Tibial artery (tissue), 4 donors: Measurements from ENCODE around the gene SFMBT2.

Source experiments
- DNase-seq, 2 donors: peaks; one replicate each; pipeline ENCODE4 v3.0.0-alpha.2; 2019
- H3K27ac ChIP-seq, 2 donors: fragments of 200-600 bp; sonication (generic) in 1 of 2; 1 replicate in 1 of 2; 2 replicates in 1 of 2; pipeline ENCODE4 v1.5.1; 2018 to 2019; ENCODE audit warnings: mild to moderate bottlenecking in 1 of 2
- H3K27me3 ChIP-seq, 2 donors: fragments of 200-600 bp; sonication (generic) in 1 of 2; one replicate each; pipeline versions ENCODE4 v1.5.1 to v1.6.0; 2016 to 2019
- H3K36me3 ChIP-seq, 3 donors: fragments of 200-600 bp; sonication (generic) in 2 of 3; one replicate each; pipeline ENCODE4 v1.5.1; 2016 to 2019; ENCODE audit warnings: mild to moderate bottlenecking in 2 of 3
- H3K4me1 ChIP-seq, 4 donors: fragments of 200-600 bp; sonication (generic) in 2 of 4; 1 replicate in 3 of 4; 2 replicates in 1 of 4; pipeline ENCODE4 v1.5.1; 2016 to 2019
- H3K4me3 ChIP-seq, 2 donors: fragments of 200-600 bp; sonication (generic) in 1 of 2; 1 replicate in 1 of 2; 2 replicates in 1 of 2; pipeline ENCODE4 v1.5.1; 2018 to 2019; ENCODE audit warnings: mild to moderate bottlenecking in 2 of 2
- H3K9me3 ChIP-seq, 3 donors: fragments of 200-600 bp; sonication (generic) in 1 of 3; one replicate each; pipeline ENCODE4 v1.5.1; 2016 to 2019
- intact Hi-C: fragments of 100-400 bp; cut with DNase I; formaldehyde crosslinking; loops from one replicate; pipeline ENCODE4 v1.15.0; 2023; ENCODE audit warnings: low total_unique reads
- TF ChIP-seq, protein P1 (sequence below), 2 experiments: fragments of 200-600 bp in 1 of 2; fragments of 450-650 bp in 1 of 2; IDR thresholded peaks; one replicate each; pipeline ENCODE4 v1.5.1; 2017 to 2019; ENCODE audit warnings: antibody characterized with exemption in 2 of 2, mild to moderate bottlenecking in 1 of 2, moderate library complexity in 1 of 2

The SFMBT2 gene

DNA sequence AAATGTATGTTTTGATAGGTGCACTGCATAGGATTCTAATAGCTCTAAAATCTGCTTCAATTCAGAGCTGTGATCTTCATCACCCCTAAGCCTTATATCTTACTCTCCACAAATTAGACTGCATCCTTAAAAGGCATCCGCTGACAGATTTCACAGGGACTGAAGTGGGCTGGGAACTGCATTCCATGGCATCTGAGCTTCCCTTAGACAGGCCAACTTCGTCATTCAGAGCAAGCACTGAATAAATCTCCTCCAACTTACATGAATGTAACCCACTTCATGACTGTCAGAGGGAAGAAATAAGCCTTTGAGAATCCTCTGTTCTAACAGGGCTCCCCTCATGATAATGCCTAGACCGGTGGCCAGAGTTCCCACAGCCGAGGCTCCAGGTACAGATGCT is 71.3 kb downstream of the SFMBT2 start:
- no peaks in the 10 kb centered on the region for H3K4me1 ChIP-seq
- no peak overlapping the region for H3K4me3 ChIP-seq
- H3K9me3 ChIP-seq = no peaks in the 10 kb centered on the region
- no peaks in the 10 kb centered on the region for H3K27me3 ChIP-seq
- no peak for DNase-seq
- intact Hi-C loops = no loop called here
- H3K27ac ChIP-seq = no peak overlapping the region
- H3K36me3 ChIP-seq = no peaks in the 10 kb centered on the region
- TF ChIP-seq, protein P1, sequence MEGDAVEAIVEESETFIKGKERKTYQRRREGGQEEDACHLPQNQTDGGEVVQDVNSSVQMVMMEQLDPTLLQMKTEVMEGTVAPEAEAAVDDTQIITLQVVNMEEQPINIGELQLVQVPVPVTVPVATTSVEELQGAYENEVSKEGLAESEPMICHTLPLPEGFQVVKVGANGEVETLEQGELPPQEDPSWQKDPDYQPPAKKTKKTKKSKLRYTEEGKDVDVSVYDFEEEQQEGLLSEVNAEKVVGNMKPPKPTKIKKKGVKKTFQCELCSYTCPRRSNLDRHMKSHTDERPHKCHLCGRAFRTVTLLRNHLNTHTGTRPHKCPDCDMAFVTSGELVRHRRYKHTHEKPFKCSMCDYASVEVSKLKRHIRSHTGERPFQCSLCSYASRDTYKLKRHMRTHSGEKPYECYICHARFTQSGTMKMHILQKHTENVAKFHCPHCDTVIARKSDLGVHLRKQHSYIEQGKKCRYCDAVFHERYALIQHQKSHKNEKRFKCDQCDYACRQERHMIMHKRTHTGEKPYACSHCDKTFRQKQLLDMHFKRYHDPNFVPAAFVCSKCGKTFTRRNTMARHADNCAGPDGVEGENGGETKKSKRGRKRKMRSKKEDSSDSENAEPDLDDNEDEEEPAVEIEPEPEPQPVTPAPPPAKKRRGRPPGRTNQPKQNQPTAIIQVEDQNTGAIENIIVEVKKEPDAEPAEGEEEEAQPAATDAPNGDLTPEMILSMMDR (IDR thresholded peaks at IDR 0.05) = no peak

DNA sequence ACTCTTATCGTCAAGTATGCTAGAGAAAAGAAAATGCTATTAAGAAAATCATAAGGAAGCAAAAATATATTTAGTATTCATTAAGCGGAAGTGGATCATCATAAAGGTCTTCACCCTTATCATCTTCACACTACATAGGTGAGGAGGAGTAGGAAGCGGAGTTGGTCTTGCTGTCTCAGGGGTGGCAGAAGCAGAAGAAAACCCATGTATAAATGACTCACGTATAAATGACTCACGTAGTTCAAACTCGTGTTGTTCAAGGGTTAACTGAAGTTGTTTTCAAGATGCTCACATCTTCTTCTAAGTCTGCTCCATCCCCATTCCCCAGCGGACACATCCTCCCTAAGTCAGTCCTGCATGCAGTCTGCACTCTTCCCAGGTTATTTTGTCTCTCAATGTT is 72.4 kb downstream of the SFMBT2 start:
- TF ChIP-seq, protein P1 (IDR thresholded peaks at IDR 0.05) = no peak
- H3K4me3 ChIP-seq = no peak overlapping the region
- intact Hi-C loops = no loop called here
- no peaks in the 10 kb centered on the region for H3K4me1 ChIP-seq
- H3K27ac ChIP-seq = no peak overlapping the region
- no peaks in the 10 kb centered on the region for H3K9me3 ChIP-seq
- H3K27me3 ChIP-seq = no peaks in the 10 kb centered on the region
- DNase-seq = no peak
- H3K36me3 ChIP-seq = no peaks in the 10 kb centered on the region

DNA sequence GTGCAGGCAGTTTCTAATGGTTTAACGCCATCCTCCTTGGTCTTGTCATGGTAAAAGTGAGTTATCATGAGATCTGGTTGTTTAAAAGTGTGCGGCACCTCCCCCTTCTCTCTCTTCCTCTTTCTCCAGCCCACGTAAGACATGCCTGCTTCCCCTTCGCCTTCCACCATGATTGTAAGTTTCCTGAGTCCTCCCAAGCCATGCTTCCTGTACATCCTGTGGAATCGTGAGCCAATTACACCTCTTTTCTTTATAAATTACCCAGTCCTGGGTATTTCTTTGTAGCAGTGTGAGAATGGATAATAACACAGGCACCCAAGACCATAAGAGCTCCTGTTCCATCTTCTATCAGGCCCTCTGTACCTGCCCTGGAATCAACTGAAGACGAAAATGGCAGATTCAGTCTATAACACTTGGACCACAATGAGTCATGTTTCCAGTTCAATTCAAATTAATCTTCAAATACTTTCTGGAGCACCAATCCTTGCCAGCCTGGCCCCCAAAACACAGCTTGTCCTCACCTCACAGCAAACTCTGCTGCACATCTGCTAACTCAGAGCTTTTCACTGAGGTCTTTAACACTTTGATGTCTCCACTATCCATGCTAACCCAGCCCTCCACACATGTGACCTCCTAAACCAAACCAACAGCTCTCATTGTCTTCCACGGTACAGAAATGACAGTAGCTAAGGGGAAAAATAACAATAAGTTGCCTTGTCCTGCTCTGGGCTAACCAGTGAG is 73.2 kb downstream of the SFMBT2 start:
- DNase-seq = no peak
- H3K4me1 ChIP-seq = no peaks in the 10 kb centered on the region
- no peak overlapping the region for H3K27ac ChIP-seq
- no peaks in the 10 kb centered on the region for H3K27me3 ChIP-seq
- no peaks in the 10 kb centered on the region for H3K36me3 ChIP-seq
- no peaks in the 10 kb centered on the region for H3K9me3 ChIP-seq
- TF ChIP-seq, protein P1 (IDR thresholded peaks at IDR 0.05) = no peak
- intact Hi-C loops = no loop called here
- no peak overlapping the region for H3K4me3 ChIP-seq

DNA sequence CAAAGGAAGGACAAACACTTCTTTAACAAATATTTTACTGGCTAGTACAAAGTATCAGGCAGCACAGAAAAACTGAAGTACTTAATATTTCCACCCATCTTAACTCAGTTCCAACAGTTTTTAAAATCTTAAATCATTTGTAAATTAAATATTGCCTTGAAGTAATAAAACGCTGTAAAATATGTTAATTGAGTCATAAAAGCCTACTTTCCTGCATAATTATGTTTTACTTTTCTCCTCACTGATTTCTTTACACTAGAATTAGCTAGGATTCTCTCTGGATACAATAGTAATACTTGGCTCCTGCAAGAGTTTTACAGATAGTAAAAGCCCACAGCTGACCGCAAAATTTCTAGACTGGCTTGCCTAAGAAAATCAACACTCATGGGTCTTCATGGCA is 74.9 kb downstream of the SFMBT2 start:
- no peak for DNase-seq
- no peak overlapping the region for H3K4me3 ChIP-seq
- intact Hi-C loops = no loop called here
- no peaks in the 10 kb centered on the region for H3K9me3 ChIP-seq
- H3K36me3 ChIP-seq = no peaks in the 10 kb centered on the region
- H3K4me1 ChIP-seq = no peaks in the 10 kb centered on the region
- no peak overlapping the region for H3K27ac ChIP-seq
- TF ChIP-seq, protein P1 (IDR thresholded peaks at IDR 0.05) = no peak
- H3K27me3 ChIP-seq = no peaks in the 10 kb centered on the region

DNA sequence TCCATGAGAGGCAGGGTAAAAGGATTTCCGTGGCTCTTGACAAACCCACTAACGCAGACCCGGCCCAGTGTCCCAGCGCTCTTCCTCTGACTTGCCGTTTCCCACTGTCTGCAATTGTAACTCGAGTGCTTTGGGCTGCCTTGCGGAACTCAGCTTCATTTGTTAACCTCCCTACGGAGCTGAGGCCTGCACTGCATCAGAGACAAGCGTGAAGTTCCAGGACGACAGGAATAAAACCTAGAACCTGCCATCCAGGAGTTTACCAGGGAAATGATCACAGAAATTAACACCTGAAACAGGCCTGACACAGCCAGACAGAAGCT is 76.2 kb downstream of the SFMBT2 start:
- no peaks in the 10 kb centered on the region for H3K4me1 ChIP-seq
- H3K36me3 ChIP-seq = no peaks in the 10 kb centered on the region
- no peak overlapping the region for H3K27ac ChIP-seq
- no peaks in the 10 kb centered on the region for H3K9me3 ChIP-seq
- H3K4me3 ChIP-seq = no peak overlapping the region
- TF ChIP-seq, protein P1 (IDR thresholded peaks at IDR 0.05) = no peak
- DNase-seq = no peak
- H3K27me3 ChIP-seq = no peaks in the 10 kb centered on the region
- intact Hi-C loops = no loop called here
